K562 (cell line): ENCODE measurements around the gene AKNA. TPM values are rescaled to one million over a fixed set of nuclear protein-coding genes. Genes with fewer than 3 reads are reported as not detected.

Experiments
- AFF4 ChIP-seq: sonication (generic); formaldehyde crosslinking; IDR thresholded peaks from 2 replicates; pipeline ENCODE4 v1.8.0; 2023; ENCODE audit warnings: mild to moderate bottlenecking, missing genetic modification reagents
- BRF2 ChIP-seq: IDR thresholded peaks from 3 replicates; pipeline ENCODE4 v1.6.1; 2011; ENCODE audit warnings: borderline replicate concordance, mild to moderate bottlenecking; ENCODE audit not compliant: insufficient read length, insufficient read depth
- CHAMP1 ChIP-seq: fragments of 450-650 bp; IDR thresholded peaks from 2 replicates; pipeline ENCODE4 v1.6.1; 2016; ENCODE audit warnings: mild to moderate bottlenecking
- EGR1 ChIP-seq: fragments of 450-650 bp; conservative IDR thresholded peaks from 2 replicates; pipeline ENCODE4 v1.6.1; 2017; ENCODE audit warnings: mild to moderate bottlenecking
- EP400 ChIP-seq: fragments of 450-650 bp; IDR thresholded peaks from 2 replicates; pipeline ENCODE4 v1.6.1; 2017; ENCODE audit warnings: antibody characterized with exemption, mild to moderate bottlenecking, moderate library complexity
- HMG20A ChIP-seq: fragments of 450-650 bp; formaldehyde crosslinking; conservative IDR thresholded peaks from 2 replicates; pipeline ENCODE4 v1.4.0; 2020; ENCODE audit warnings: mild to moderate bottlenecking, mixed read lengths
- HNRNPK ChIP-seq: fragments of 200-400 bp; formaldehyde crosslinking; IDR thresholded peaks from one replicate; pipeline ENCODE4 v1.6.1; 2018; ENCODE audit warnings: mild to moderate bottlenecking, low read depth, low read length; ENCODE audit not compliant: poor library complexity, severe bottlenecking
- HSF4 ChIP-seq: fragments of 250-450 bp; sonication (Bioruptor Pico); IDR thresholded peaks from 2 replicates; pipeline ENCODE4 v2.1.2; 2022; ENCODE audit warnings: mild to moderate bottlenecking, moderate library complexity, borderline replicate concordance
- MIER1 ChIP-seq: fragments of 450-650 bp; IDR thresholded peaks from 2 replicates; pipeline ENCODE4 v1.6.1; 2016; ENCODE audit warnings: antibody characterized with exemption, mild to moderate bottlenecking, low read depth
- MTA2 ChIP-seq: fragments of 450-650 bp; IDR thresholded peaks from 2 replicates; pipeline ENCODE4 v1.6.1; 2016; ENCODE audit warnings: low read depth
- NFE2 ChIP-seq: IDR thresholded peaks from 2 replicates; pipeline ENCODE4 v1.6.1; 2014; ENCODE audit warnings: antibody characterized with exemption, low read depth
- NFE2L1 ChIP-seq: fragments of 450-650 bp; IDR thresholded peaks from 2 replicates; pipeline ENCODE4 v1.6.1; 2016; ENCODE audit warnings: missing genetic modification characterization, low read depth, mild to moderate bottlenecking, missing compliant biosample characterization, moderate library complexity, borderline replicate concordance
- PTRF ChIP-seq: fragments of 450-650 bp; IDR thresholded peaks from 2 replicates; pipeline ENCODE4 v1.6.1; 2016; ENCODE audit warnings: mild to moderate bottlenecking, missing genetic modification characterization, missing compliant biosample characterization
- RAD21 ChIP-seq, 2 experiments: fragments of 250-450 bp in 1 of 2; fragments of 450-650 bp in 1 of 2; sonication (Bioruptor Pico) in 1 of 2; formaldehyde crosslinking in 1 of 2; IDR thresholded peaks in 1 of 2; conservative IDR thresholded peaks in 1 of 2; 2 replicates each; pipeline versions ENCODE4 v1.4.0 to v1.8.0; 2020 to 2022; ENCODE audit warnings: mild to moderate bottlenecking in 2 of 2, moderate library complexity in 1 of 2
- SMC3 ChIP-seq: conservative IDR thresholded peaks from 2 replicates; pipeline ENCODE4 v1.6.1; 2011; ENCODE audit warnings: low read depth, low read length, improper control_type of control experiment; ENCODE audit not compliant: insufficient read depth
- SUPT5H ChIP-seq: fragments of 450-650 bp; IDR thresholded peaks from 2 replicates; pipeline ENCODE4 v1.6.1; 2016
- THAP7 ChIP-seq: fragments of 250-450 bp; sonication (Bioruptor Pico); IDR thresholded peaks from 2 replicates; pipeline ENCODE4 v1.5.0; 2021
- ZFX ChIP-seq: sonication (generic); formaldehyde crosslinking; IDR thresholded peaks from 2 replicates; pipeline ENCODE4 v1.8.0; 2022; ENCODE audit warnings: mild to moderate bottlenecking, missing genetic modification reagents, moderate library complexity
- ZNF143 ChIP-seq: sonication (generic); formaldehyde crosslinking; IDR thresholded peaks from 2 replicates; pipeline ENCODE4 v1.9.0; 2022; ENCODE audit warnings: mild to moderate bottlenecking, missing genetic modification reagents
- ZNF23 ChIP-seq: fragments of 250-450 bp; sonication (Bioruptor Pico); IDR thresholded peaks from 2 replicates; pipeline ENCODE4 v1.4.0; 2020; ENCODE audit warnings: mild to moderate bottlenecking
- ZNF3 ChIP-seq: fragments of 250-450 bp; sonication (Bioruptor Pico); IDR thresholded peaks from 2 replicates; pipeline ENCODE4 v1.5.0; 2021; ENCODE audit warnings: mild to moderate bottlenecking, moderate library complexity
- ZNF707 ChIP-seq: fragments of 250-450 bp; sonication (Bioruptor Pico); conservative IDR thresholded peaks from 2 replicates; pipeline ENCODE4 v1.8.0; 2022; ENCODE audit warnings: inconsistent platforms, mild to moderate bottlenecking, moderate library complexity
- polyA plus RNA-seq, 8 experiments: library from polyadenylated mRNA; depleted of rRNA in 4 of 8; stranded (reverse) in 5 of 8; unstranded in 3 of 8; fragments of >200 nt; fragmentation: Nextera tagmentation in 2 of 8; fragmentation: Illumina TruSeq in 1 of 8; extraction: Ambion mirVana in 2 of 8; extraction: Trizol in 1 of 8; gene quantifications; 2 replicates each; pipeline versions ENCODE4 v1.2.1 to v1.2.3, GENCODE V29; 2011 to 2014; ENCODE audit warnings: inconsistent platforms in 1 of 8, missing spikeins in 1 of 8
- total RNA-seq, 7 experiments: library from RNA; depleted of rRNA in 6 of 7; stranded (reverse); fragments of >200 nt in 6 of 7; fragmentation: Illumina TruSeq in 2 of 7; extraction: Trizol in 2 of 7; gene quantifications; 2 replicates each; pipeline versions ENCODE4 v1.2.1 to v1.2.3, GENCODE V29; 2011 to 2021; ENCODE audit warnings: low replicate concordance in 1 of 7

AKNA gene
- total and polyA plus RNA-seq, 9 of the 15 experiments (the other 6 are each of a cell fraction or from before 2014, with no cell fraction given): 0.29 to 20.5 (median 3.9) TPM

- TF ChIP-seq AFF4 (CRISPR knock-in tag) (no peak), MIER1 (no peak), NFE2 (peak; percentile 43; the same call in 1 of the 2 replicates), CHAMP1 (no peak), EGR1 (peak; percentile 90), ZFX (CRISPR knock-in tag) (no peak), EP400 (peak; percentile 51), SUPT5H (no peak), HMG20A (CRISPR knock-in tag) (no peak), SMC3 (no peak), BRF2 (no peak), RAD21 (CRISPR knock-in tag; conservative IDR thresholded peaks at IDR 0.05 in 1 of 2, IDR thresholded peaks at IDR 0.05 in 1 of 2) (no peak), NFE2L1 (tag) (no peak), ZNF3 (CRISPR knock-in tag) (no peak), ZNF143 (CRISPR knock-in tag) (no peak), ZNF707 (CRISPR knock-in tag) (no peak), THAP7 (CRISPR knock-in tag) (no peak), HNRNPK (no peak), ZNF23 (CRISPR knock-in tag) (no peak), MTA2 (no peak), HSF4 (CRISPR knock-in tag) (no peak), PTRF (tag) (no peak)
Measured at GRCh38 chr9:114348906-114349482, 38.8 kb downstream of the AKNA start (continued).
